ENCODE results near the gene ZSWIM3.

The ZSWIM3 gene

DNA sequence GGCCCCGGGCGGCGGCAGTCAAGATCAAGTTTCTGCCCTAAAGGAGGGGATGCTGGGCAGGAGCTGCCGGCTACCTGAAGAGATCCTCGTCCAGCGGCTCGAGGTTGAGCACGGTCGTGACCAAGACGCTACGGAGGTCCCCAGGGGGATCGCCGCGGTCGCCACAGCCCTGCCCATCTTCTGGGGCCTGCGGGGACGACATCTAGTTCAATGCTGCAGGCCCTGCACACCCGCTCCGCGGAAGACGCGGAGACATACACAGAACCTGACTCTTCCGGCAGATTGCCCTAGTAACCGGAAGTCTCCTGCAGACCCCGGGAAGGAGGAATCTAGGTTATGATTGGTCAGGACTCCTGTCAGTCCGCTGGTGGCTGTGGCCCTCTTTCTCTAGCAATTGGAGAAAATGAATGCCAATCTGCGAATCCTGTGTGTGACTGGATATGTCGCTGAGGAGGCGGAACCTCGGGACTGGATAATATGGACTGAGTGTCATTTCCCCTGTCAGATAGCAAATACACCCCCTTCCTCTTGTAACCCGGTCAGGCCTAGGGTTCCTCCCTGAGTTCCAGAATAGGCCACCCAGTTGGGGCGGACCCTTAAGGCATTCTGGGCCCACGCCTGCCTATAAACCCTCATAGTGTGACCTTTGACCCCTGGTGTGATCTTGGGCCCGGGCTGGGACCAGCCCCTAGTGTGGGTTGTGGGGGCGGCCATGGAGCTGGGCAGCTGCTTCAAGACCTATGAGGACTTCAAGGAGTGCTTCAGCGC, at the start of gene ZSWIM3, which contains the start of gene ACOT8:
TSS of gene ZSWIM3 (plus strand) at position 501 of the 768 bp plus-strand sequence. CDS start at position 713, 212 bp downstream.
TSS of gene ACOT8 (minus strand) at position 279 of the 768 bp plus-strand sequence. CDS start at position 202, 77 bp downstream.
- peak; percentile 100 for DNase-seq (ENCODE audit: low read depth)
- H3K4me3 ChIP-seq (replicated peaks; ENCODE audit: low read depth, low read length), result peak within 1 kb of the TSS; percentile 73
- TF ChIP-seq, protein P1, sequence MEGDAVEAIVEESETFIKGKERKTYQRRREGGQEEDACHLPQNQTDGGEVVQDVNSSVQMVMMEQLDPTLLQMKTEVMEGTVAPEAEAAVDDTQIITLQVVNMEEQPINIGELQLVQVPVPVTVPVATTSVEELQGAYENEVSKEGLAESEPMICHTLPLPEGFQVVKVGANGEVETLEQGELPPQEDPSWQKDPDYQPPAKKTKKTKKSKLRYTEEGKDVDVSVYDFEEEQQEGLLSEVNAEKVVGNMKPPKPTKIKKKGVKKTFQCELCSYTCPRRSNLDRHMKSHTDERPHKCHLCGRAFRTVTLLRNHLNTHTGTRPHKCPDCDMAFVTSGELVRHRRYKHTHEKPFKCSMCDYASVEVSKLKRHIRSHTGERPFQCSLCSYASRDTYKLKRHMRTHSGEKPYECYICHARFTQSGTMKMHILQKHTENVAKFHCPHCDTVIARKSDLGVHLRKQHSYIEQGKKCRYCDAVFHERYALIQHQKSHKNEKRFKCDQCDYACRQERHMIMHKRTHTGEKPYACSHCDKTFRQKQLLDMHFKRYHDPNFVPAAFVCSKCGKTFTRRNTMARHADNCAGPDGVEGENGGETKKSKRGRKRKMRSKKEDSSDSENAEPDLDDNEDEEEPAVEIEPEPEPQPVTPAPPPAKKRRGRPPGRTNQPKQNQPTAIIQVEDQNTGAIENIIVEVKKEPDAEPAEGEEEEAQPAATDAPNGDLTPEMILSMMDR (IDR thresholded peaks at IDR 0.05; ENCODE audit: low read length, missing control alignments), result no peak

DNA sequence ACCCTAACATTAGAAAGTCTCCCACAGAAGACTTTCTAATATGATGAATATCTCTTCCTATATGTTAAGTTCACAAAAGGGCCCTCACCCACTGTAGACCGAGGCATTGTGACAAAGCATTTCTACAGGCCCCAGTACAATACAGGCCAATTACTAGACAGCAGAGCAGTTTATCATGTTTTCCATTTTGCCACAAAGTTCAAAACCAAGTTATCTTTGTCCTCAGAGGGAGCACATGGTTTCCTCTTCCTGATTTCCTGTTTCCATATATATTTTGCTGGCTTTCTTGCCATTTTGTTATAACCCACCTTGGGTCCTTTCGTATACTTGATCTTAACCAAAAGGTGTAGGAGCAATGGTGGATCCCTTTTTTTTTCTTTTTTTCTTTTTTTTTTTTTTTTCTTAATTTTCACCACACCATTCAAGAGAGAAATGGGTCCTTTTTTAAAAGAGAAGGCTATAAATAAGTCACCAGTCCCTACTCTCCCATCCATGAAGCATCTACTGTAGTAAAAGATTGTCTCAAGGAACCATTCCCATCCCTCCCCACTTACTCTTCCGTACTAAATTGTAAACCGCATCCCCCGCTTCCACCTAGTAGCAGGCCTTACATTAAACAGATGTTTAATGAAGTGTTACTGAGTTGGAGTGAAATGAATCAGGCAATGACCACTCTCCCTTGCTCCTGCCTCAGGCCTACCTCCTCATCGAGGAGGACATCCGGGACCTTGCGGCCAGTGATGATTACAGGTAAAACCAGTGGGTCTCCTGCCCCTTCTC, 47.0 kb upstream of the ZSWIM3 start:
- TF ChIP-seq, protein P1 (IDR thresholded peaks at IDR 0.05; ENCODE audit: low read length, missing control alignments), result no peak
- no peak overlapping the region for H3K4me3 ChIP-seq (replicated peaks; ENCODE audit: low read depth, low read length)
- DNase-seq (ENCODE audit: low read depth), result no peak

DNA sequence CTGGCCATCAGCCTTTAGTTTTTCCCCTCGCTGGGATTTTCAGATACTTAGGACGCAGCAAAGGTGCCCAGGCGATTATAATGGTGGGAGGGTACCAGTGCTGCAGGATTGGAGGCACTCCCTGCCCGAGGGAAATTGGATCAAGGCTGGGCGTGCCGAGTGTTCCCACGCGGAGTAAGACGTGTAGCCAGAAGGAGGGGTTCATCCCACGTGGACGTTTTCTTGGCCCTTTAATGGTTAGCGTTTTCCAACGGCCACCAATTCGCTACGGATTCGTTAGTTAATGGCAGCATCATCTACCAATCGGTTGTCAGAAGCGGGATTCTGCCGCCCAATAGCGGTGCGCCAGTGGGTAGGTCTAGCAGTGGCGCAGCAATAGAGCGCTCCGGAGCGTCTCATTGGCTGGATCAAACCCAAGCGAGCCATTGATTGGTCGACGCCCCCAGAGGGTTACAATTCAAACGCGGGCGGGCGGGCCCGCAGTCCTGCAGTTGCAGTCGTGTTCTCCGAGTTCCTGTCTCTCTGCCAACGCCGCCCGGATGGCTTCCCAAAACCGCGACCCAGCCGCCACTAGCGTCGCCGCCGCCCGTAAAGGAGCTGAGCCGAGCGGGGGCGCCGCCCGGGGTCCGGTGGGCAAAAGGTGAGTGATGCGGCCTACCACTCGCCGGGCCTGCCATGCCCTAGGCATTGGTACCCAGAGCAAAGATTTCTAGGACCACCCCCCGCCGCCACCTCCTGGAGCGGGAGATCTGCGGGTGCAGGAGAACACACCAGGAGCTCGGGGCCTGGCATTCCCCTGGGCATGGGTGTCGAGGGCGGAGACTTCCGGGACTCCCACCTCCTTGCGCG, 45.0 kb upstream of the ZSWIM3 start, which contains the start of gene UBE2C:
TSS of gene UBE2C (plus strand) at position 488 of the 849 bp plus-strand sequence. CDS start at position 540, 52 bp downstream.
- TF ChIP-seq, protein P1 (IDR thresholded peaks at IDR 0.05; ENCODE audit: low read length, missing control alignments), result no peak
- DNase-seq (ENCODE audit: low read depth), result peak; percentile 100
- H3K4me3 ChIP-seq (replicated peaks; ENCODE audit: low read depth, low read length), result peak within 1 kb of the TSS; percentile 77

DNA sequence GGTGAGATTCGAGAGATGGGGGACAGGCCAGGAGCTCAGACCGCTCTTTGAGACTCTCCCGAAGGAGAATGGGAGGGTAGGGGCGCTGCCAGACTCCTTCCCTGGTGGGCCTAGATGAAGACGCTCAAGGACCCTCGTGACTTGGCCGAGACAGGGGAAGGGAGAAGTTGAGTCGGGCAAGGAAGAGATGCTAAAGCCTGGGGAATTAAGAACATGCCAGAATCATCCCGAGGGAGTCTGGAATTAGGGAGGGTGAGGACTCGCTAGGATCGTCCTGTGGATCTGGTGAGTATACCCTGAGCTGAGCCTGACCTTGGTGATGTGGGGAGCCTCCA, 44.4 kb upstream of the ZSWIM3 start:
- peak overlapping the region; percentile 77 for H3K4me3 ChIP-seq (replicated peaks; ENCODE audit: low read depth, low read length)
- no peak for DNase-seq (ENCODE audit: low read depth)
- TF ChIP-seq, protein P1 (IDR thresholded peaks at IDR 0.05; ENCODE audit: low read length, missing control alignments), result no peak

- TF ChIP-seq, protein P1 (IDR thresholded peaks at IDR 0.05; ENCODE audit: low read length, missing control alignments), result no peak
- peak overlapping the region; percentile 77 for H3K4me3 ChIP-seq (replicated peaks; ENCODE audit: low read depth, low read length)
- DNase-seq (ENCODE audit: low read depth), result no peak
Measured at GRCh38 chr20:45813489-45813888, 43.9 kb upstream of the ZSWIM3 start.

DNA sequence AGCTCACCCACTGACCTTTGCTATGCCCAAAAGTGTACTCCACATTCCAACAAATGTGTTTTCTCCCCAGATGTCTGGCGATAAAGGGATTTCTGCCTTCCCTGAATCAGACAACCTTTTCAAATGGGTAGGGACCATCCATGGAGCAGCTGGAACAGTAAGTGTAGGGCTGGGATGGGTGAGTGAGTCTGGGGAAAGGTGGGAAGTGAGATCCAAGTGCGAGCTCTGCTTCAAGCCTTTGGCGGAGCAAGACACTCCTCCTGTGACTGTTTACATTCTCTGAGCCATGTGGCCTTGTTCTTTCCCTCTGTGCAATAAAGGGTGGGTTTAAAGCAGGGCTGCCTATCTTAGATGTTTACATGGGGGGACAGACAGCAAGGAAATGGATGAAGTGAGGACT, 43.1 kb upstream of the ZSWIM3 start:
- no peak for DNase-seq (ENCODE audit: low read depth)
- TF ChIP-seq, protein P1 (IDR thresholded peaks at IDR 0.05; ENCODE audit: low read length, missing control alignments), result no peak
- no peak overlapping the region for H3K4me3 ChIP-seq (replicated peaks; ENCODE audit: low read depth, low read length)
